ENCODE results near the gene OCA2.
"Not testable (repeated sequence)": the region's sequence is repeated elsewhere in the genome, so short reads cannot be mapped to it uniquely, and the experiment has no call there.

OCA2 gene

GRCh38 chr15:28136236-28136904, 37.3 kb upstream of the OCA2 start:
- not testable (repeated sequence) for H3K9me3 ChIP-seq (replicated peaks; ENCODE audit: insufficient read depth, low read length); H3K4me1 ChIP-seq (ENCODE audit: low read length); H3K79me2 ChIP-seq (ENCODE audit: low read length); H3F3A ChIP-seq (ENCODE audit: insufficient read depth, low read length); H3K4me3 ChIP-seq (ENCODE audit: low read length); H3K27ac ChIP-seq (ENCODE audit: low read length); H3K27me3 ChIP-seq (replicated peaks; ENCODE audit: insufficient read depth, low read length); H4K20me1 ChIP-seq (ENCODE audit: insufficient read depth, low read length); H3K36me3 ChIP-seq (replicated peaks; ENCODE audit: insufficient read depth, low read length); H2AFZ ChIP-seq (ENCODE audit: low read length); H3K9me2 ChIP-seq (replicated peaks; ENCODE audit: insufficient read depth, low read length); H3K9ac ChIP-seq (ENCODE audit: low read length)
- peak overlapping the region; percentile 21; the same call in 1 of the 2 replicates for H3K4me2 ChIP-seq (ENCODE audit: low read depth, low read length)
- DNase-seq, result peak; percentile 65

- no peaks in the 10 kb centered on the region for H4K20me1 ChIP-seq (ENCODE audit: insufficient read depth, low read length)
- H3K36me3 ChIP-seq (replicated peaks; ENCODE audit: insufficient read depth, low read length), result 0 out of 2 replicates have a peak, but pooled peaks cover 3% of the 10 kb centered on the region
- no peak for TF ChIP-seq EZH2phosphoT487 (IDR thresholded peaks at IDR 0.05; ENCODE audit: low read length)
- TF ChIP-seq EZH2 (optimal IDR thresholded peaks at IDR 0.05; ENCODE audit: low read depth, low read length), result no peak
- no peak for TF ChIP-seq CTCF (IDR thresholded peaks at IDR 0.05; ENCODE audit: low read length)
- H3K27ac ChIP-seq (ENCODE audit: low read length), result no peak overlapping the region
- no peaks in the 10 kb centered on the region for H3K9me2 ChIP-seq (replicated peaks; ENCODE audit: insufficient read depth, low read length)
- no peaks in the 10 kb centered on the region for H3K79me2 ChIP-seq (ENCODE audit: low read length)
- H3K4me3 ChIP-seq (ENCODE audit: low read length), result no peak overlapping the region
- no peaks in the 10 kb centered on the region for H3K9me3 ChIP-seq (replicated peaks; ENCODE audit: insufficient read depth, low read length)
- H3K4me1 ChIP-seq (ENCODE audit: low read length), result peaks cover 6% of the 10 kb centered on the region
- no peak overlapping the region for H2AFZ ChIP-seq (ENCODE audit: low read length)
- H3K27me3 ChIP-seq (replicated peaks; ENCODE audit: insufficient read depth, low read length), result no peaks in the 10 kb centered on the region
- no peaks in the 10 kb centered on the region; the same call in 1 of the 2 replicates for H3F3A ChIP-seq (ENCODE audit: insufficient read depth, low read length)
- no peak overlapping the region for H3K9ac ChIP-seq (ENCODE audit: low read length)
- no peak overlapping the region for H3K4me2 ChIP-seq (ENCODE audit: low read depth, low read length)
- DNase-seq, result no peak
Measured at GRCh38 chr15:28133281-28133680, 34.2 kb upstream of the OCA2 start.

DNA sequence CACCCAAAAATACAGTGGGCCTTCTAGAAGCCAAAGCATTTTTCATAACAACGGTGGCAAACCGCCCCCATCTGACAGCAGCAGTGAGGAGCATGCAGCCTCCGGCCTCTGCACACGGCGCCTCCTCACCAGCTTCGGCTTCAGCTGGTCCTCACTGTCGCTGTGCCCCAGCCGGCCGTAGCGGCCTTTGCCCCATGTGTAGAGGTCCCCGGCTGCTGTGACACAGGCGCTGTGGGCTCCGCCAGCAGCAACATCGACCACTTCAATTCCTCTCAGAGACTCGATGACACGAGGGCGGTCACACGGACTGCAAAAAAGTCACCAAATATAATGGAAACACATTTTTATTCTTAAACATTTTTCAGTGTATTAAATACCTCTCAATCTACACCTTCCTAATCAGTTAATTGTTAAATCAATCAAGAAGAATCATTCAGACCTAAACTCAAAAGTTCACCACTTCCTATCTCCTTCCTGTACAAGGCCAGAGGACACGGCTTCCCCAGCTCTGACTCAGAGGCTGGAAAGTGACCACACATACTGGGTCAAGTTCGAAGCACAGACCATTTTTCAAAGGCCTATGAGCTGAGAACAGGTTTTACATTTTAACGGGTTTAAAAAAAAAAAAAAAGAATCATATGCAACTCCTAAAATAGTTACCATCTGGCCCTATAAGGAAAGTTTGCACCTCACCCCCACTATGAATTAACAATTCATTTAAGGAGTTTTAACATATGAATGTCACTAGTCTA, 33.6 kb upstream of the OCA2 start:
- H3K36me3 ChIP-seq (replicated peaks; ENCODE audit: insufficient read depth, low read length), result 0 out of 2 replicates have a peak, but pooled peaks cover 3% of the 10 kb centered on the region

More for the DNA sequence above, 33.6 kb upstream of the OCA2 start:
- DNase-seq, result no peak
- Histone ChIP-seq H3K79me2 (ENCODE audit: low read length) (no peaks in the 10 kb centered on the region), H3K9me2 (replicated peaks; ENCODE audit: insufficient read depth, low read length) (no peaks in the 10 kb centered on the region), H3K4me3 (ENCODE audit: low read length) (no peak overlapping the region), H3K4me2 (ENCODE audit: low read depth, low read length) (no peak overlapping the region), H3K27me3 (replicated peaks; ENCODE audit: insufficient read depth, low read length) (no peaks in the 10 kb centered on the region), H3K27ac (ENCODE audit: low read length) (no peak overlapping the region), H3K9ac (ENCODE audit: low read length) (no peak overlapping the region), H3K9me3 (replicated peaks; ENCODE audit: insufficient read depth, low read length) (no peaks in the 10 kb centered on the region), H3K4me1 (ENCODE audit: low read length) (peaks cover 6% of the 10 kb centered on the region), H3F3A (ENCODE audit: insufficient read depth, low read length) (no peaks in the 10 kb centered on the region; the same call in 1 of the 2 replicates), H4K20me1 (ENCODE audit: insufficient read depth, low read length) (no peaks in the 10 kb centered on the region), H2AFZ (ENCODE audit: low read length) (no peak overlapping the region)
- no peak for TF ChIP-seq EZH2 (optimal IDR thresholded peaks at IDR 0.05; ENCODE audit: low read depth, low read length)
- TF ChIP-seq CTCF (IDR thresholded peaks at IDR 0.05; ENCODE audit: low read length), result no peak
- TF ChIP-seq EZH2phosphoT487 (IDR thresholded peaks at IDR 0.05; ENCODE audit: low read length), result no peak
